HG03342 (cell line): ENCODE results near the gene SHE.

ENCODE experiments used
- ATAC-seq: cut with Tn5 transposase; IDR thresholded peaks from one replicate; pipeline ENCODE4 v1.9.1; 2021; ENCODE audit warnings: mild to moderate bottlenecking, moderate library complexity; ENCODE audit not compliant: unreplicated experiment

The SHE gene

DNA sequence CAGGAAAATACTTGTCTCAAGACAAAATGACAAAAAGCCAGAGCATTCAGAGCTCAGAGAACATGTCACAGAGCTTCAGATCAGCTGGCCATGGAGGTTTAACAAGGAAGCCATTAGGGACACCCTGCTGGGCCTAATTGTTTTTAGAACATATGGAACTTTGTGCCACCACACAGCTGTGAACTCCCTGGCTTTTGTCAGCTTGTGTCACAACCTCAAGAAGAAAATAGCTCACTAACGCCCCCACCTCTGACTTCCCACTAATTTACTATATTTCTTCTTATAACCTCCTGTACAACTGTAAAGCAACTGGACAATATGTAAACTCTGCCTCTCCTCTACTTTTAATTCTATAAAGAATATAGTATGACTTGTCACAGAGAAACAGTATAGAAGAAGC lies 21.2 kb downstream of the SHE start:
- ATAC-seq: no peak

DNA sequence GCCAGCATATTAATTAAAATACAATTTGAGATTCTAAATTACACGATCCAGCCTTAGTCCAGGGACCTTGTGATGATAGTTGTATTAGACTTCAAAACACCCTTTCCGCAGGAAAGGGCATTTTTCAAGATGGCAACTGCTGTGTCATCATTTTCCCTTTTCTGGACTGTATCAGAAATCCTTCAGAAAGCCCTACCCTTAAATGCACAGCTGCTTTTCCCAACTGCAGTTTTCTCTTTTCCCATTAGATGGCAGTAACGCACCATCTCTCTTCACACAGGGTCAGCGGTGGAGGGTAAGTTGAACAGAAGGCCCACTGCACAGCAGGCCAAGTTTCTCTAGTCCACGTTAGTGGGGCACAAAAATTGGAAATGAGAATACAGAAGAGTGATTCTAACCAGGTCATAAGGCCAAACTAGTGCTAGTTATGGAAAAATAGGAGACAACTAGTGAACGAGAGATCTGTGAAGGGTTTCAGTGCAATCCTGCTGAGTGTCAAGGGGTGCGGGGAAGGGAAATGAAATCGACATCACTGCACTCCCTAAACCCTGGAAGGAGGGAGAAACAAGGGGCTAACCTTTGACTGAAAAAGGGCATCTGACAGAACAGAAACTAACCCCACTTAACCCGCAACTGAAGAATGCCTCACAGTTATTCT lies 22.3 kb downstream of the SHE start:
- no peak for ATAC-seq

DNA sequence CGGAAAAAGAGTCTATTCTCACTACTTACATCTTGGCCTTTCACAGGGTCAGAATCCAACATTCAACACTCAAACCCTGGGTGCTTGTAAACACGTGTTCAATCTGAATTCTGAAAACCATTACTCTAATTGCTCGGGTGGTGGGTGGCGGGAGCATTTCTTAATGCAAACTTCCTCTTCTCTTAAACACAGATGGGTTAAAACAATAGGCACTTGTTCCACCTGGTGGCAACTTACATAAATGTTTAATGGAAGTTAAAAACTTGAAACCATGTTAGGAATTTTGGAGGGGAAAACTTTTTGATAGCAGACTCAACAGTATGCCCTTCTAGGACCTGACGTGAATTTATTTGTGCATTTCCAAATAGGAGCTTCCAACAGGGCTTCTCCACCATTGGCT lies 23.6 kb downstream of the SHE start:
- no peak for ATAC-seq

DNA sequence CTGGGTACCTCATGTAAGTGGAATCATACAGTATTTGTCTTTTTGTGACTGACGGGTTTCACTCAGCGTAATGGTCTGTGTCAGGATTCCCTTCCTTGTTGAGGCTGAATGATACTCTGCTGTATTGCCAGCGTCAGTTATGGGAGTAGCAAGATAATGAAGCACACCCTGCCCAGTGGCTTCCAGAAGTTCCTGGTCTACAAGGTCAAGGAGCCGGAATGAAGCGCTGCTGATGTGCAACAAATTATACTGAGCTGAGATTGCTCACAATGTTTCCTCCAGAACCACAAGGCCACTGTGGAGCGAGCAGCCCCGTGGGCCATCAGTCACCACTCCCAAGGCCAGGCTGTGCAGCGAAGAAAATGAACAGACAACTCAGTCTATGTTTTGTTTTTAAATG lies 24.2 kb downstream of the SHE start:
- no peak for ATAC-seq

DNA sequence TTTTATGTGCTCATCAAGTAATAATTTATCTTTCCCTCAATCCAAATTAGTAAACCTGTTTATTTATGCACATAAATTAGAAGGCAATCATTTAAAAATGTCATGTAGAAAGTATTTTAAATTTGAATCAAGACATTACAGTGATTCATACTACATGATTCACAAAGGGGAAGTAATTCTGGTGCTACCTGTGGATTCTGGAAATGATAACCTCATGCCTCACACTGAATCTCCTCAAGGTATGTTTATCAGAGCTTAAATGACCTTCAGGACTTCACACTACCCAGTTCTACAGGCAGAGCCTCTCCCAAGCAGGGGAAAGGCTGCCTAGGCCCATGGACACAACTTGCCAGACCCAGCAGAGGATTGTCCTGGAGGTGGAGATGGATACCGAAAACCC lies 25.4 kb downstream of the SHE start:
- no peak for ATAC-seq

DNA sequence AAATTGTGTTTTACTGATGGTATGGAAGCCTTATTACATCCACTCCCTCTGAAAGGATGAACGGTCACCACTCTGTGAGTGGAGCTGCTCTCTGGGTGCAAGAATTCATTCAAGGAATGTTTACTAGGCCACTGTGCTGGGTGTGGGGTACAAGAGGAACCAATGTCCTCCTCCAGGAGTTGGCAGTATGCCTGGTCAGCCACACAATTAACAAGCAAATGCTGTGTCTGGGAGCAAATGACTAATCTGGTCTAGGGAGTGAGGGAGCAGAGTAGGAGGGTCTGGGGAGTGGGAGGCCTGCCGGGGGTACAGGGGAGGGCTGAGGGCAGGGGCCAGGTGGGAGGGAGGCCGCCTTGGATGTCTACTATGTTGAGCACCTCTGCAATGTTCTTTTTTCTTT lies 27.4 kb downstream of the SHE start:
- ATAC-seq: no peak

DNA sequence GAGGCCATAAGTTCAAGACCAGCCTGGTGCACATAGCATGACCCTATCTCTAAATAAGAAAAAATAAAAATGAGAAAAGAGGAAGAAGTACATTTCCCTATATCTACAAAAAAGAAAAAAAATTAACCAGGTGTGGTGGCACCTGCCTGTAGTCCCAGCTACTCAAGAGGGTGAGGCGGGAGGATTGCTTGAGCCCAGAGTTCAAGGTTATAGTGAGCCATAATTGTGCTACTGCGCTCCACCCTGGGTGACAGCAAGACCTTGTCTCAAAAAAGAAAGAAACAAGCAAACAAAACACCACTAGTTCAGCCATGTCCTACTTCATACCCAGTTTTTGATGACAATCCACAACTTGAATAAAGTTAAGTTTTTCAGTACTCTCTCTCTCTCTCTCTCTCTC lies 30.9 kb downstream of the SHE start:
- ATAC-seq: no peak

DNA sequence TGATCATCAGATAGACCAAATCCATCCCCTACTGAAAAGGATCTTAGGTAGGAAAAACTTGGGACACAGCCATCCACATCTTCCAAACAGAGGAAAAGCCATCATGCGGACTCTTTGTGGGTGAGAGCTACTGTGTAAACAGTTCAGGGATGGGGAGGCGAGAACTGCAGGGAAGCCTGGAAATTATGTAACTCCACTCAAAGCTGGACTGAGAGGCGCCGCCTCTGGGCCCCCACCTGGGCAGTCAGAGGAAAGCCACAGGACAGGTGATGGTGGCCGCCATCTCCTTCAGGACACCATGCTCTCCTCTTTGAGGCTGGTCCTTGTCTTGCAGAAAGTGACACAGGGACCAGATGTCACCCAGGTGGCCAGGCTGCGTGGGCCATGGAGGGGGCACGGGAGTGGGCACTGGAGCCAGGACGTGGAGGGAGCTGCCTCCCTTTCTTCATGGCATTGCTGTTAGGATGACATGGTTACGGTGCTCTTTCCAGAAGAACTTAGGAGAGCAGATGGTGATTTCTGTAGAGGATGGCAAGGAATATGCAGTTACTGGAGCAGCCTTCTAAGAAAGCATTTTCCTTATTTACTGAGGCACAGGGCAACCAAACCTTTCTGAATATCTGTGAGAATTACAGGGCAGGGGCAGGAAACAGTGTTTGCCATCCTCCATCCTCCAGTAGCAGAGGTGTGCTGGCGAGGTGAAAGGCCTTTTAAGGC lies 32.2 kb downstream of the SHE start:
- no peak for ATAC-seq

DNA sequence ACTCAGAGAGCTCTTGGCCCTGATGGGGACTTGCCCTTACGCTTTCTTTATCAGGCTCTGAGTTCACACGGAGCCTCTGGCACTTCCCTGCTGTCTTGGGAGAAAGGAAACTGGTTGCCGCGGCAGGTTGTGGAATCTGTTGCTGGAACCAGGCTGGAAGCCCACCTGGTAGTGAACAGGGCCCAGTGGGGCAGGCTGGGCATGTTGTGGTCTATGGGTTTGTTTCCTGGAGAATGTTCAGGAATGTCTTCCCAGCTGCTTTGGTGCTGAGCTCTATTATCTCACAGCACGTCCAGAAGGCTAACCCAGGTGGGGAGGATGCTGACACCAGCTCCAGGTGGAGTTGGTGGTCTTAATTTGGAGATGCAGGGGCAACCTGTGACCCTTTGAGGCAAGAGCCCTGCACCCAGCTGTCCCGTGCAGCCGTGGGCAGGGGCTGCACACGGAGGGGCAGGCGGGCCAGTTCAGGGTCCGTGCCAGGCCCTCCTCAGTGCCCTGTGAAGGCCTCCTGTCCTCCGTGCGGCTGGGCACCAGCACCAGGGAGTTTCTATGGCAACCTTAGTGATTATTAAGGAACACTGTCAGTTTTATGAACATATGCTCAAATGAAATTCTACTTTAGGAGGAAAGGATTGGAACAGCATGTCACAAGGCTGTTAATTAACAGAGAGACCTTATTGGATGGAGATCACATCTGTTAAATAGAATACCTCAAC lies 33.5 kb downstream of the SHE start:
- no peak for ATAC-seq

DNA sequence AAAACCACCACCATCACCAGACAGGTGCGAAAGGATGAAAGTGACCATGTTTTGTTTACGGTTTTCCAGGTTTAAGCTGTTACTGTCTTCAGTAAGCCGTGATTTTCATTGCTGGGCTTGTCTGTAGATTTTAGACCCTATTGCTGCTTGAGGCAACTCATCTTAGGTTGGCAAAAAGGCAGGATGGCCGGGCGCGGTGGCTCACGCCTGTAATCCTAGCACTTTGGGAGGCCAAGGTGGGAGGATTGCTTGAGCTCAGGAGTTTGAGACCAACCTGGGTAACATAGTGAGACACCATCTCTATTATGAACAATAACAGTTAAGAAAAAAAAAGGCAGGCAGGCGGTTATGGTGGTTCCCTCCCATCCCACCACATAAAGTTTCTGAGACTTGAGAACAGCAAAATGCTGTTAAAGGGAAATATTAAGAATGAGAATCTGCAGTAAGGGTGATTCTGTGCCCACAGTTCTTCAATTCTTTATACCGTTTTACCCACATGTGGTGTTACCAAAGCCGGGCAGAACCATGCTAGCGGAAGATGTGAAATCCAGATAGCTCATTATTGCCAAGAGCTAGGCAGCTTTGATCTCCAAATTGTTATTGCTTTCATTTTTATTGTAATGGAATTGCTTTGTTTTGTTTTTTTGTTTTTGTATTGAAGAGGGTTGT lies 34.6 kb downstream of the SHE start:
- no peak for ATAC-seq

DNA sequence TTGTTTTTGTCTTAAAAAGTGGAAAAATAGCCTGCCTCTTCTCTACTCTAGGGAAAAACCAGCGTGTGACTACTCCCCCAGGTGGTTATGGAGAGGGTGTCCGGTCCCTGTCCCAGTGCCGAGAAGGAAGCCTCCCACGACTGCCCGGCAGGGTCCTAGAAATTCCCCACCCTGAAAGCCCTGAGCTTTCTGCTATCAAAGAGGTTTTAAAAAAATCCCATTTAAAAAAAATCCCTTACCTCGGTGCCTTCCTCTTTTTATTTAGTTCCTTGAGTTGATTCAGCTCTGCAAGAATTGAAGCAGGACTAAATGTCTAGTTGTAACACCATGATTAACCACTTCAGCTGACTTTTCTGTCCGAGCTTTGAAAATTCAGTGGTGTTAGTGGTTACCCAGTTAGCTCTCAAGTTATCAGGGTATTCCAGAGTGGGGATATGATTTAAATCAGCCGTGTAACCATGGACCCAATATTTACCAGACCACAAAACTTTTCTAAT lies 35.2 kb downstream of the SHE start:
- ATAC-seq: no peak

DNA sequence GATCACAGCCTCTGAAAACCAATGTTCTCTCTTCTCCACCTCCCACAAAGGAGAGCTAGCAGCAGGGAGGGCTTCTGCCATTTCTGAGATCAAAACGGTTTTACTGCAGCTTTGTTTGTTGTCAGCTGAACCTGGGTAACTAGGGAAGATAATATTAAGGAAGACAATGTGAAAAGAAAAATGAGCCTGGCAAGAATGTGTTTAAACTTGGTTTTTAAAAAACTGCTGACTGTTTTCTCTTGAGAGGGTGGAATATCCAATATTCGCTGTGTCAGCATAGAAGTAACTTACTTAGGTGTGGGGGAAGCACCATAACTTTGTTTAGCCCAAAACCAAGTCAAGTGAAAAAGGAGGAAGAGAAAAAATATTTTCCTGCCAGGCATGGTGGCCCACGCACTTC lies 36.0 kb downstream of the SHE start:
- ATAC-seq: no peak

DNA sequence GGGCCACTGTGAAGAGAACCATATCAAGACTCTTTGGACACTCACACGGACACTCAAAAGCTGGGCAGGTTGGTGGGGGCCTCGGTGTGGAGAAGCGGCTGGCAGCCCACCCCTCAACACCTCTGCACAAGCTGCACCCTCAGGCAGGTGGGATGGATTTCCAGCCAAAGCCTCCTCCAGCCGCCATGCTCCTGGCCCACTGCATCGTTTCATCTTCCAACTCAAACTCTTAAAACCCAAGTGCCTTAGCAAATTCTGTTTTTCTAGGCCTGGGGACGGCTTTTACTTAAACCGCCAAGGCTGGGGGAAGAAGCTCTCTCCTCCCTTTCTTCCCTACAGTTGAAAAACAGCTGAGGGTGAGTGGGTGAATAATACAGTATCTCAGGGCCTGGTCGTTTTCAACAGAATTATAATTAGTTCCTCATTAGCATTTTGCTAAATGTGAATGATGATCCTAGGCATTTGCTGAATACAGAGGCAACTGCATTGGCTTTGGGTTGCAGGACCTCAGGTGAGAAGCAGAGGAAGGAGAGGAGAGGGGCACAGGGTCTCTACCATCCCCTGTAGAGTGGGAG lies 36.5 kb downstream of the SHE start:
- ATAC-seq: no peak

DNA sequence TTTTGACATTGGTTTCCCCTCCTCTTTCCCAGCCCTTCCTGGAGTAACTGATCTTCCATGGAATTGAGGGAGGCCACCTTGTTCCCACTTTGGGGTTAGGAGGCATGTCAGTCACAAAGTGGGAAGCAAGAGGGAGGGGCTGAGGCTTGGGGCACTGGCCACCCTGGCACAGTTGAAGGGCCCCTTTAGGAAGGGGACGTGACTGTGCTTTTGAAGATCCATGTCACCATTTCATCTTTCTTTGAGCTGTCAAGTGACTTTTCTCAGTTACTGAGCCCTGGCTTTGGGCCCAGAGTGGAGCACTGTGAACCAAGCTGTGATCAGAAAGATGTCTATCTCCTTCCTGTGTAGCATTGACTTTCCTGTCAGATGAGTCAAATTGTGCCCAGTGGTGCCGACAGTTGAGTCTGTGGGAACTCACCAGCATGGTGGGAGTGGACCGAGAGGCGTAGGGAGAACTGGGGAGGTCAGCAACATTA lies 38.7 kb downstream of the SHE start:
- ATAC-seq: no peak

DNA sequence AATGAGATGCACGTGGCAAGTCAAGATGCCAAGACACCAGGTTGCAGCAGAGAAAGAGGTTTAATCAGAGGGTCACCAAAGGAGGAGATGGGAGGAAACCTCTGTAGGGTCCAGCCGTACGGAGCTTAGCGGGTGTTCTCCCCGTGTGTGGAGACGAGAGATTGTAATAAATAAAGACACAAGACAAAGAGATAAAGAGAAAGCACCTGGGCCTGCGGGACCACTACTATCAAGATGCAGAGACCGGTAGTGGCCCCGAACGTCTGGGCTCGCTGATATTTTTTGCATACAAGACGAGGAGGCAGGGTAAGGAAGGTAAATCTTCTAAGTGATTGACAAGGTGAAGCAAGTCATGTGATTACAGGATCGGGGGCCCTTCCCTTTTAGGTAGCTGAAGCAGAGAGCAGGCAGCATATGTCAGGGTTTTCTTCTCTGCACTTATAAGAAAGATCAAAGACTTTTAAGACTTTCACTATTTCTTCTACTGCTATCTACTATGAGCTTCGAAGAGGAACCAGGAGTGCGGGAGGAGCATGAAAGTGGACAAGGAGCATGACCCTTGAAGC lies 41.4 kb downstream of the SHE start:
- ATAC-seq: no peak

DNA sequence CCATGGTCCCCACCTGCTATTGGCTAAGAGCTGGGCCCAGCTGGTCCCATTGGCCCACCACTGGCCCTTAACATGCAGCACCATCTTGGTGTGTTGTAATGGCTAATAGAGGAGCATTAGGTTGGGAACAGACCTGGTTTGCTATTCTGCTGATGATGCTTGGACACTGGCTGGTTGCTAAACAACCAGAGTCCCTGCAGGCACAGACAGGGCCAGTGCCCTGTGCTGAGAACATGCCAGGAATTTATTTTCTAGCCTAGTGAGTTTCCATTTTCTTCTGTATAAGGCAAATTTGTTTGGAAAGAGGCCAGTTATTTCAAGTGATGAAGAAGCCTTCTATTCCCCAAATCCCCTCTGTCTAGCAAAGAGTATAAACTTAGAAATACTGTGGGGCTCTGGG lies 43.1 kb downstream of the SHE start:
- ATAC-seq: no peak

DNA sequence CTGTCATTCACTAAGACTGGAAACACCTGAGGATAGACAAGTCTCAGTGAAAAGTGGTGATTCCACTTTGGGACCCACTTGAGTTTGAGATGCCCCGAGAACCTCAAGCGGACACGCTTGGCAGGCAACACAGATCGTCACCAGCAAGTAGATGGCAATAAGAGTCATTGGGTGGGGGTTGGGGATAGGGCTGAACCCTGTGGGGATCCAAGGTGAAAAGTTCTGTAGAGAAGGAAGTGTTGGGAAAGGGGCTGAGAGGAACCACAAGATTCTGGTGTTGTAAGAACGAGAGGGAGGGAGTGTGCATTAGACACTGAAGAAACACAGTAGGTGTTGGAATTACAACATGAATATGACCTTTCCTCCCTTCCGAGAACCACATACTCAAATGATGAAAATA lies 45.6 kb downstream of the SHE start:
- no peak for ATAC-seq

DNA sequence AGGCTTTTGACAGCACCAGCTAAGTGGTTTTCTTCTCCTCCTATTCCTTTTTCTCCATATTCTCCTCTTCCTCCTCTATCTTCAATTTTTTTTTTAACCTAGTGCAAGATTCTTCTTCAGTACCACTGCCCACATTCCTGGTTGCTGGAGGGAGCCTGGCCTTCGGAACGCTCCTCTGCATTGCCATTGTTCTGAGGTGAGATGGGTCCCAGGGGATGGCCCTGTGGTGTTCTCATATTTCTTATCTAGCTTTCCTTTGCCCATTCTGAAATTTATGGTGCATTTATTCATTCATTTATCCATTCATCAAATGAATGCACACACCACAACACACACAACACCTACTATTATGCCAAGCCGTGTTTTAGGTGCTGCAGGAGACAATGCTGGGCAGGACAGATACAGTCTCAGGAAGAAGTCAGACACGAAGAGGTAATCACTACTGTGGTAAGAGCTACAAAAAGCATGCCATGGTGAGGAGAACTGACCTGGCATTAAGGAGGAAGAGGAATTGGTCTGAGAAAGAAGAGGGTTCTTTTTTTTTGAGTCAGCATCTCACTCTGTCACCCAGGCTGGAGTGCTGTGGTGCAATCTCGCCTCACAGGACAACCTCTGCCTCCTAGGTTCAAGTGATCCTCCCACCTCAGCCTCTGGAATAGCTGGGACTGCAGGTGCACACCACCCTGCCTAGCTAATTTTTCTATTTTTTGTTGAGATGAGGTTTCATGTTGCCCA lies 47.7 kb downstream of the SHE start:
- ATAC-seq: no peak

DNA sequence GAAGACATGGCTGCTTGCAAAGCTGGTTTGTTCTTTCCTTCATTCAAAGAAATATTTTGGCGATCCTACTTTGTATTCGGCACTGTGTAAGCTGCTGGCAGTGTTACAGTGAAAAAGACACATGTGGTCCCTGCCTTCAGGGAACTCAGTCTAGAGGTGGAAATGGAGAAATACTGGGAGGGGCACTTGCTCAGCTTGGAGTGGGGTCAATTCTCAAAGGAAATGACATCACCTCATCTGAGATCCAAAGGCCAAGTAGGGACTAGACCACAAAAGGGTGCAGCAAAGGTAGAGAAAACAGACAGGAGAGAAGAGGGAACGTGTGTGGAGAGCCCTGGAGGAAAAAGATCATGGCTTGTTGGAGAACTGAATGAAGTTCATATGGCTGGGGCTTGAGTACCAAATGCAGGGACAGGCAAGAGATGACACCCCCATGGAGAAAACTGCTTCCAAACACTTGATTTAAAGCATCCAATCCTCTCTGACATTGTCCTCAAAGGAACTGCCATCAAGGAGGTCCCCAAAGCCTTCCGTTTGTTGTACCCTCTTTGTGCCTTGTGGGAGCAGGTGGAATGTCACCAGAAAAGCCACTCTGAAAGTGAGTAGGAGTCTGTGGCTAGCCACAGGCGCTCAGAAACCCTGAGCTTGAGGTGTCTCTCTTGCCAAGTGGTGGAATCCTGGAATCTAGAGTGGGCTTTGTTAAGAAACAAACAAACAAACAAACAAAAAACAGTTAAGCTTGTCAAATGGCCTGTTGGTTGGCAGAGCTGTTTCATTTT lies 48.4 kb downstream of the SHE start:
- no peak for ATAC-seq
